Endothelial cell of umbilical vein (primary cell): ENCODE measurements around the gene MAP3K4. TPM values are rescaled to one million over a fixed set of nuclear protein-coding genes. Genes with fewer than 3 reads are reported as not detected.

Experiments used
- BruUV-seq: library from RNA; stranded (reverse); fragments of 400-500 nt; replicated peaks from 2 replicates; lab custom pipeline; 2021; lab: Mats Ljungman, UMichigan
- CTCF ChIA-PET: fragments of 300-600, 350-600 bp; sonication (Branson Sonifier 250); formaldehyde crosslinking; loops from one replicate; lab custom pipeline; 2021; ENCODE audit warnings: antibody characterized with exemption, inconsistent platforms; lab: Charles Lee
- POLR2A ChIA-PET: fragments of 300-600, 350-600 bp; sonication (Branson Sonifier 250); formaldehyde crosslinking; loops from one replicate; lab custom pipeline; 2021; ENCODE audit warnings: antibody characterized with exemption, inconsistent platforms; lab: Charles Lee
- DNase-seq: peaks from one replicate; pipeline ENCODE4 v3.0.0-alpha.2; 2011; ENCODE audit warnings: low read depth, low spot score
- FAIRE-seq: peaks from 2 replicates; lab custom pipeline; 2011; peaks lifted over from hg19 to GRCh38; lab: Jason Lieb, UNC
- H2AFZ ChIP-seq: 2 replicates; pipeline ENCODE4 v1.6.0; 2012; ENCODE audit warnings: low read depth, low read length, control low read depth, inconsistent platforms
- H3K27ac ChIP-seq: 2 replicates; pipeline ENCODE4 v1.5.1; 2011; ENCODE audit warnings: low read depth, mild to moderate bottlenecking, control low read depth, low read length, moderate library complexity; ENCODE audit not compliant: insufficient read depth
- H3K27me3 ChIP-seq, 2 experiments: 2 replicates each; pipeline versions ENCODE4 v1.6.0 to v1.6.1; 2011; ENCODE audit warnings: low read length in 2 of 2, mixed read lengths in 1 of 2; ENCODE audit not compliant: control insufficient read depth in 2 of 2, insufficient read depth in 2 of 2
- H3K36me3 ChIP-seq, 2 experiments: 2 replicates in 1 of 2; 3 replicates in 1 of 2; pipeline ENCODE4 v1.5.1; 2011; ENCODE audit warnings: low read length in 2 of 2, mild to moderate bottlenecking in 1 of 2, moderate library complexity in 1 of 2; ENCODE audit not compliant: control insufficient read depth in 2 of 2, insufficient read depth in 2 of 2; ENCODE audit errors: extremely low read depth in 1 of 2
- H3K4me1 ChIP-seq: 3 replicates; pipeline ENCODE4 v1.5.1; 2011; ENCODE audit warnings: mild to moderate bottlenecking, low read length; ENCODE audit not compliant: control insufficient read depth, insufficient read depth; ENCODE audit errors: extremely low read depth
- H3K4me2 ChIP-seq: 2 replicates; pipeline ENCODE4 v1.6.1; 2011; ENCODE audit warnings: low read length, control low read depth, mixed read lengths; ENCODE audit not compliant: insufficient read depth
- H3K4me3 ChIP-seq, 3 experiments: fragments of 200-600 bp in 1 of 3; sonication (generic), shearing (Covaris generic) in 1 of 3; replicated peaks in 1 of 3; 2 replicates each; pipeline ENCODE4 v1.5.1; 2011 to 2016; ENCODE audit warnings: control low read depth in 3 of 3, low read length in 3 of 3, mild to moderate bottlenecking in 2 of 3, inconsistent platforms in 1 of 3, low read depth in 1 of 3, moderate library complexity in 1 of 3; ENCODE audit not compliant: insufficient read depth in 1 of 3
- H3K79me2 ChIP-seq: 2 replicates; pipeline ENCODE4 v1.6.0; 2012; ENCODE audit warnings: low read length, inconsistent platforms; ENCODE audit not compliant: control insufficient read depth, insufficient read depth
- H3K9ac ChIP-seq: replicated peaks from 2 replicates; pipeline ENCODE3; 2011; ENCODE audit warnings: low read length, control low read depth; ENCODE audit not compliant: insufficient read depth; ENCODE audit errors: extremely low read depth
- H3K9me1 ChIP-seq: replicated peaks from 3 replicates; pipeline ENCODE4 v1.6.0; 2011; ENCODE audit warnings: mild to moderate bottlenecking, low read length; ENCODE audit not compliant: control insufficient read depth, insufficient read depth; ENCODE audit errors: extremely low read depth
- H3K9me3 ChIP-seq: replicated peaks from 2 replicates; pipeline ENCODE4 v1.5.1; 2012; ENCODE audit warnings: low read length, inconsistent platforms; ENCODE audit not compliant: control insufficient read depth, insufficient read depth
- H4K20me1 ChIP-seq: replicated peaks from 2 replicates; pipeline ENCODE3; 2011; ENCODE audit warnings: mild to moderate bottlenecking, low read length; ENCODE audit not compliant: control insufficient read depth, insufficient read depth; ENCODE audit errors: extremely low read depth
- CTCF ChIP-seq, 2 donors: IDR thresholded peaks; 1 replicate in 1 of 2; 2 replicates in 1 of 2; pipeline ENCODE4 v1.5.1; 2011; ENCODE audit warnings: low read length in 2 of 2, mild to moderate bottlenecking in 2 of 2, moderate library complexity in 2 of 2, control low read depth in 1 of 2, inconsistent platforms in 1 of 2, low read depth in 1 of 2; ENCODE audit not compliant: insufficient read depth in 1 of 2; ENCODE audit errors: extremely low read depth in 1 of 2
- EZH2 ChIP-seq: IDR thresholded peaks from 2 replicates; pipeline ENCODE4 v1.6.1; 2012; ENCODE audit warnings: borderline replicate concordance, low read depth, mild to moderate bottlenecking, moderate library complexity, low read length, inconsistent platforms; ENCODE audit not compliant: severe bottlenecking
- FOS ChIP-seq: IDR thresholded peaks from 2 replicates; pipeline ENCODE4 v1.6.1; 2011; ENCODE audit warnings: mild to moderate bottlenecking, low read length, moderate library complexity, borderline replicate concordance; ENCODE audit not compliant: insufficient read depth
- GATA2 ChIP-seq: IDR thresholded peaks from 2 replicates; pipeline ENCODE4 v1.7.0; 2011; ENCODE audit warnings: low read depth, mild to moderate bottlenecking, moderate library complexity, mixed read lengths, low read length; ENCODE audit not compliant: insufficient read length, insufficient read depth
- JUN ChIP-seq: IDR thresholded peaks from 2 replicates; pipeline ENCODE4 v1.6.1; 2011; ENCODE audit warnings: borderline replicate concordance, low read depth; ENCODE audit not compliant: insufficient read length, insufficient read depth
- MAX ChIP-seq: IDR thresholded peaks from 2 replicates; pipeline ENCODE4 v1.6.1; 2011; ENCODE audit not compliant: insufficient read depth, insufficient read length
- MYC ChIP-seq: IDR thresholded peaks from one replicate; pipeline ENCODE4 v1.6.1; 2011; ENCODE audit warnings: mild to moderate bottlenecking, low read depth, low read length
- POLR2A ChIP-seq: IDR thresholded peaks from 2 replicates; pipeline ENCODE4 v1.6.1; 2012; ENCODE audit warnings: low read depth, mild to moderate bottlenecking, control low read depth, low read length
- POLR2AphosphoS5 ChIP-seq: IDR thresholded peaks from 2 replicates; pipeline ENCODE4 v1.6.1; 2012; ENCODE audit warnings: low read depth, mild to moderate bottlenecking, control low read depth, low read length, moderate library complexity; ENCODE audit not compliant: insufficient read depth
- dilution Hi-C: fragments of 300-500 bp; cut with MboI; formaldehyde crosslinking; loops from one replicate; pipeline ENCODE4 v1.15.0; 2019; ENCODE audit warnings: low sequenced_read_pairs; ENCODE audit not compliant: extremely low pct_ligation_motif_present
- intact Hi-C: fragments of 100-400 bp; cut with micrococcal nuclease; formaldehyde crosslinking; loops from one replicate; pipeline ENCODE4 v1.10.0; 2022
- polyA plus RNA-seq, 4 experiments: library from polyadenylated mRNA; depleted of rRNA in 3 of 4; stranded (reverse) in 3 of 4; unstranded in 1 of 4; fragments of >200 nt; gene quantifications; 2 replicates each; pipeline versions ENCODE4 v1.2.1 to v1.2.3, GENCODE V29; 2011 to 2012; ENCODE audit warnings: missing spikeins in 1 of 4
- total RNA-seq: library from RNA; stranded (reverse); gene quantifications from 2 replicates; pipeline ENCODE4 v1.2.3, GENCODE V29; 2021

The MAP3K4 gene
- total and polyA plus RNA-seq, 2 donors (not counting 3 experiments of a cell fraction or from before 2014, with no cell fraction given): 10.8 to 42.3 TPM

GRCh38 chr6:161017766-161018564 lies 26.4 kb downstream of the MAP3K4 start:
- CTCF ChIA-PET: interaction anchor here (1.1 to 1.3 kb wide), 3 partner anchors 10 to 32 kb away, joined by 4 to 8 read pairs (median 4); no protein-coding TSS in a partner anchor
- no peaks in the 10 kb centered on the region for H3K36me3 ChIP-seq

More at GRCh38 chr6:161017766-161018564, 26.4 kb downstream of the MAP3K4 start:
- H3K27ac ChIP-seq: no peak overlapping the region
- no peaks in the 10 kb centered on the region for H3K4me1 ChIP-seq
- H3K9ac ChIP-seq: no peak overlapping the region
- dilution Hi-C loops: no loop called here
- no peak overlapping the region for H3K4me3 ChIP-seq
- H3K9me1 ChIP-seq: no peaks in the 10 kb centered on the region
- H2AFZ ChIP-seq: no peak overlapping the region
- H3K79me2 ChIP-seq: peaks cover 63% of the 10 kb centered on the region
- intact Hi-C loops: no loop called here
- no TSS peak for BruUV-seq
- no peak for DNase-seq
- no peak overlapping the region for H3K4me2 ChIP-seq
- POLR2A ChIA-PET: no interaction called here
- no peak for FAIRE-seq
- H3K9me3 ChIP-seq: no peaks in the 10 kb centered on the region
- TF ChIP-seq EZH2 (no peak), MAX (no peak), JUN (no peak), MYC (no peak), CTCF (IDR thresholded peaks at IDR 0.05; ENCODE audit: extremely low read depth in 1 of 2, insufficient read depth in 1 of 2, low read depth in 1 of 2, low read length in 2 of 2) (no peak), POLR2A (no peak), POLR2AphosphoS5 (no peak), FOS (no peak), GATA2 (no peak)
- H4K20me1 ChIP-seq: peaks cover 10% of the 10 kb centered on the region
- no peaks in the 10 kb centered on the region for H3K27me3 ChIP-seq
